GM12878 (cell line): ENCODE data around the gene SLC9A3. TPM values are rescaled to one million over a fixed set of nuclear protein-coding genes. Genes with fewer than 3 reads are reported as not detected.

ENCODE experiments used
- ATAC-seq: fragments of 200-7000 bp; cut with Tn5 transposase; 3 replicates; pipeline ENCODE4 v1.9.1; 2020; ENCODE audit warnings: mild to moderate bottlenecking, moderate library complexity
- BruUV-seq: library from RNA; stranded (reverse); fragments of 400-500 nt; replicated peaks from 2 replicates; lab custom pipeline; 2021; lab: Mats Ljungman, UMichigan
- CTCF ChIA-PET: fragments of 300-600 bp; sonication (Branson Sonifier 250); formaldehyde crosslinking; extraction: SDS; loops from one replicate; lab custom pipeline; 2021; ENCODE audit warnings: inconsistent platforms; lab: Yijun Ruan, JAX
- POLR2A ChIA-PET: fragments of 350-600 bp; formaldehyde crosslinking; extraction: SDS; loops from one replicate; lab custom pipeline; 2021; ENCODE audit warnings: inconsistent platforms; lab: Charles Lee
- RAD21 ChIA-PET: fragments of 300-600 bp; sonication (Branson Sonifier 250); formaldehyde crosslinking; loops from one replicate; lab custom pipeline; 2023; ENCODE audit warnings: antibody characterized with exemption; ENCODE audit not compliant: unreplicated experiment; lab: Charles Lee
- SMC1A ChIA-PET: fragments of 300-600 bp; sonication (Branson Sonifier 250); formaldehyde crosslinking; loops from one replicate; lab custom pipeline; 2023; ENCODE audit not compliant: unreplicated experiment, uncharacterized antibody; lab: Charles Lee
- DNase-seq: peaks from one replicate; pipeline ENCODE4 v3.0.0-alpha.2; 2011; ENCODE audit warnings: low read depth, low spot score
- FAIRE-seq: peaks from 3 replicates; lab custom pipeline; 2011; peaks lifted over from hg19 to GRCh38; lab: Jason Lieb, UNC
- H2AFZ ChIP-seq: 2 replicates; pipeline ENCODE4 v1.6.0; 2011; ENCODE audit warnings: low read depth, low read length, control low read depth; ENCODE audit not compliant: control insufficient read depth
- H3K27ac ChIP-seq: 2 replicates; pipeline ENCODE4 v1.5.1; 2011; ENCODE audit warnings: control low read depth; ENCODE audit not compliant: control insufficient read depth, insufficient read depth
- H3K27me3 ChIP-seq, 2 experiments: replicated peaks in 1 of 2; 2 replicates each; pipeline versions ENCODE4 v1.6.0 to v1.6.1; 2011; ENCODE audit warnings: low read length in 1 of 2; ENCODE audit not compliant: control insufficient read depth in 2 of 2, insufficient read depth in 2 of 2
- H3K36me3 ChIP-seq, 2 experiments: 2 replicates each; pipeline ENCODE4 v1.5.1; 2011; ENCODE audit warnings: low read length in 1 of 2; ENCODE audit not compliant: control insufficient read depth in 2 of 2, insufficient read depth in 2 of 2
- H3K4me1 ChIP-seq: 2 replicates; pipeline ENCODE4 v1.6.1; 2011; ENCODE audit warnings: mild to moderate bottlenecking, low read length, moderate library complexity, mixed read lengths; ENCODE audit not compliant: control insufficient read depth, insufficient read depth
- H3K4me2 ChIP-seq: 2 replicates; pipeline ENCODE4 v1.6.0; 2011; ENCODE audit warnings: control low read depth; ENCODE audit not compliant: control insufficient read depth, insufficient read depth
- H3K4me3 ChIP-seq: fragments of 200-600 bp; sonication (generic); 2 replicates; pipeline ENCODE4 v1.5.1; 2016
- H3K79me2 ChIP-seq: 2 replicates; pipeline ENCODE4 v1.6.0; 2011; ENCODE audit warnings: low read length; ENCODE audit not compliant: control insufficient read depth, insufficient read depth
- H3K9ac ChIP-seq: 2 replicates; pipeline ENCODE4 v1.8.0; 2011; ENCODE audit warnings: low read length, control low read depth, mixed read lengths; ENCODE audit not compliant: control insufficient read depth, insufficient read depth
- H3K9me3 ChIP-seq: replicated peaks from 3 replicates; pipeline ENCODE4 v1.5.1; 2011; ENCODE audit warnings: mild to moderate bottlenecking, low read length; ENCODE audit not compliant: control insufficient read depth, insufficient read depth
- H4K20me1 ChIP-seq: 2 replicates; pipeline ENCODE4 v1.6.0; 2011; ENCODE audit not compliant: control insufficient read depth, insufficient read depth
- CUX1 ChIP-seq: IDR thresholded peaks from 2 replicates; pipeline ENCODE4 v1.6.1; 2012; ENCODE audit warnings: improper control_type of control experiment, low read depth, low read length; ENCODE audit not compliant: insufficient replicate concordance
- IKZF1 ChIP-seq: fragments of 450-650 bp; conservative IDR thresholded peaks from 2 replicates; pipeline ENCODE4 v1.6.1; 2017; ENCODE audit warnings: antibody characterized with exemption, mild to moderate bottlenecking
- RFX5 ChIP-seq: IDR thresholded peaks from 2 replicates; pipeline ENCODE4 v1.6.1; 2011; ENCODE audit warnings: low read depth, low read length, improper control_type of control experiment
- ZBTB4 ChIP-seq: fragments of 450-650 bp; formaldehyde crosslinking; IDR thresholded peaks from 2 replicates; pipeline ENCODE4 v1.4.0; 2022; ENCODE audit warnings: mild to moderate bottlenecking, moderate library complexity
- ZNF622 ChIP-seq: fragments of 450-650 bp; IDR thresholded peaks from 2 replicates; pipeline ENCODE4 v1.6.1; 2017; ENCODE audit warnings: mild to moderate bottlenecking, inconsistent platforms
- WGBS: methylation state at CpG from one replicate; pipeline ENCODE4 v1.1.6; 2016; ENCODE audit warnings: low lambda C conversion rate; ENCODE audit not compliant: insufficient replicate concordance, insufficient coverage; ENCODE audit errors: missing lambda C conversion rate; 5-methylcytosine and 5-hydroxymethylcytosine counted together
- in situ Hi-C: fragments of 300-500 bp; cut with MboI; formaldehyde crosslinking; loops from 9 replicates; pipeline ENCODE4 v1.14.3; 2018; ENCODE audit warnings: mixed read lengths
- intact Hi-C: fragments of 100-400 bp; cut with micrococcal nuclease; formaldehyde crosslinking; loops from one replicate; pipeline ENCODE4 v1.14.2; 2022; ENCODE audit not compliant: unreplicated experiment
- polyA plus RNA-seq, 11 experiments: library from polyadenylated mRNA; depleted of rRNA in 4 of 11; unstranded in 6 of 11; stranded (reverse) in 5 of 11; fragments of >200 nt; fragmentation: Nextera tagmentation in 4 of 11; fragmentation: Illumina TruSeq in 1 of 11; extraction: Ambion mirVana in 4 of 11; extraction: Trizol in 1 of 11; gene quantifications; 1 replicate in 1 of 11; 2 replicates in 10 of 11; pipeline versions ENCODE4 v1.2.1 to v1.2.3, GENCODE V29; 2011 to 2016; ENCODE audit warnings: inconsistent platforms in 2 of 11, missing spikeins in 2 of 11, low read depth in 1 of 11
- total RNA-seq, 4 experiments: library from RNA; depleted of rRNA in 3 of 4; stranded (reverse); fragments of >200 nt in 3 of 4; fragmentation: Illumina TruSeq in 1 of 4; extraction: Trizol in 1 of 4; gene quantifications; 2 replicates each; pipeline versions ENCODE4 v1.2.1 to v1.2.3, GENCODE V29; 2013 to 2021

SLC9A3 gene
- total and polyA plus RNA-seq, 10 of the 15 experiments (the other 5 are each of a cell fraction or from before 2014, with no cell fraction given): 0.04 to 5.2 (median 2.3) TPM; not detected in 1

- ChIA-PET CTCF (no interaction called here), POLR2A (interaction anchor here (1.1 kb wide), 1 partner anchor 17 kb away, joined by 3 read pairs; no protein-coding TSS in a partner anchor)
Observed at GRCh38 chr5:549229-549628, 25.0 kb upstream of the SLC9A3 start.

More at GRCh38 chr5:549229-549628, 25.0 kb upstream of the SLC9A3 start:
- in situ Hi-C loops (no loop called here), intact Hi-C loops (loop anchor here (10.0 kb wide), 1 partner anchor 234 kb away; no protein-coding TSS in a partner anchor)
- Histone ChIP-seq H3K4me2 (no peak overlapping the region), H3K4me1 (peaks cover 5% of the 10 kb centered on the region), H3K27ac (no peak overlapping the region), H3K9me3 (no peaks in the 10 kb centered on the region; the same call in 2 of the 3 replicates), H3K4me3 (no peak overlapping the region), H3K36me3 (no peaks in the 10 kb centered on the region), H3K9ac (no peak overlapping the region), H3K79me2 (no peaks in the 10 kb centered on the region), H3K27me3 (no peaks in the 10 kb centered on the region; a peak in 1 of 4 replicates), H2AFZ (no peak overlapping the region), H4K20me1 (no peaks in the 10 kb centered on the region)
- TF ChIP-seq ZBTB4 (no peak), IKZF1 (no peak), CUX1 (no peak), RFX5 (no peak), ZNF622 (no peak)
- DNase-seq (no peak), ATAC-seq (no peak), FAIRE-seq (no peak)
- WGBS: 38% methylated on average over 2 of the region's 2 CpGs
- SMC1A ChIA-PET: interaction anchor here (1.1 kb wide), 1 partner anchor 103 kb away, joined by 3 read pairs; no protein-coding TSS in a partner anchor
- no TSS peak for BruUV-seq
- RAD21 ChIA-PET: no interaction called here
